Nephron progenitor cell (in vitro differentiated cells): Measurements from ENCODE around the gene RB1.
"Not testable (repeated sequence)": the region's sequence is repeated elsewhere in the genome, so short reads cannot be mapped to it uniquely, and the experiment has no call there.

Experiments
- DNase-seq: peaks from one replicate; pipeline ENCODE4 v3.0.0; 2021
- H3K27ac Mint-ChIP-seq: 2 replicates; pipeline ENCODE4 v1.8.0; 2021; ENCODE audit warnings: mild to moderate bottlenecking, moderate library complexity, mixed read lengths
- H3K27me3 Mint-ChIP-seq: 2 replicates; pipeline ENCODE4 v1.8.0; 2021; ENCODE audit warnings: mild to moderate bottlenecking, low read depth, mixed read lengths; ENCODE audit not compliant: poor library complexity
- H3K36me3 Mint-ChIP-seq: 2 replicates; pipeline ENCODE4 v1.8.0; 2021; ENCODE audit warnings: low read depth, mixed read lengths
- H3K4me1 Mint-ChIP-seq: 2 replicates; pipeline ENCODE4 v1.8.0; 2021; ENCODE audit warnings: mixed read lengths
- H3K4me3 Mint-ChIP-seq: 2 replicates; pipeline ENCODE4 v1.8.0; 2021; ENCODE audit warnings: mild to moderate bottlenecking, moderate library complexity, mixed read lengths
- H3K9me3 Mint-ChIP-seq: 2 replicates; pipeline ENCODE4 v1.8.0; 2021; ENCODE audit warnings: mild to moderate bottlenecking, moderate library complexity, mixed read lengths
- TF ChIP-seq, protein P1 (sequence below): fragments of 200-600 bp; sonication (generic); IDR thresholded peaks from 2 replicates; pipeline ENCODE4 v1.5.0; 2021; ENCODE audit warnings: antibody characterized with exemption

RB1 gene

DNA sequence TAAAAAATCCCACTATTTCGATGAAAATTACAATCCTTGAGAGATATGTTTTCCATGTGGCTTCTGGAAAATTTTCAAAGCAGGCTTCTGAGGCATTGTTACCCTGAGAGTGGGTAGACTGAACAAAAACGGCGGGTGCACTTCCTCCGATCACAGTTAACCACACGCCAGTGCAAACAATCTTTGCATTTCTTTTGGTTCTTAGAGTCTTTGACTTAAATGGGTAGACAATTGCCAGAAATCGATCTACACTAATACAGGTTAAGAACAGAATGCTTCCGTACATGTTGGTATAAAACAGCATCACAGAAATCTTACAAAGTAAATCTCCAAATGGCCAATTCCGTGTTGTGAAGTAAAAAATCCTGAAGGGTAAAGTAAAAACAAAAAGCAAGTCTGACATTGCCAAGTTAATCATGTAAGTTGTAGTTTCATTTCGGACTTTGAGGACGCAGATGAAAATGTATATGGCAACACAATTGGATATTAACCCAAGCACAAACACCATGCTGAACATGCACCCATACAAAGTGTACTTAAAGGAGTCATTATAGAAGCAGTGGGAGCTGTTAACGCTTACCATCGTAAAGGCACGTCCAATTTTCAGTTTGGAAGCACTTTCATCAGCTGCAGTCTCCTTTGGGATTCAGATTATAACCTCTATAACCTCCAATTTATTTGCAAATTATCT is 108.4 kb downstream of the RB1 start:
- Mint-ChIP-seq H3K9me3 (peaks cover 19% of the 10 kb centered on the region), H3K36me3 (peaks cover 34% of the 10 kb centered on the region), H3K4me3 (peak overlapping the region; percentile 93), H3K27me3 (no peaks in the 10 kb centered on the region), H3K4me1 (peaks cover 35% of the 10 kb centered on the region), H3K27ac (peak overlapping the region; percentile 95)
- DNase-seq: no peak
- TF ChIP-seq, protein P1, sequence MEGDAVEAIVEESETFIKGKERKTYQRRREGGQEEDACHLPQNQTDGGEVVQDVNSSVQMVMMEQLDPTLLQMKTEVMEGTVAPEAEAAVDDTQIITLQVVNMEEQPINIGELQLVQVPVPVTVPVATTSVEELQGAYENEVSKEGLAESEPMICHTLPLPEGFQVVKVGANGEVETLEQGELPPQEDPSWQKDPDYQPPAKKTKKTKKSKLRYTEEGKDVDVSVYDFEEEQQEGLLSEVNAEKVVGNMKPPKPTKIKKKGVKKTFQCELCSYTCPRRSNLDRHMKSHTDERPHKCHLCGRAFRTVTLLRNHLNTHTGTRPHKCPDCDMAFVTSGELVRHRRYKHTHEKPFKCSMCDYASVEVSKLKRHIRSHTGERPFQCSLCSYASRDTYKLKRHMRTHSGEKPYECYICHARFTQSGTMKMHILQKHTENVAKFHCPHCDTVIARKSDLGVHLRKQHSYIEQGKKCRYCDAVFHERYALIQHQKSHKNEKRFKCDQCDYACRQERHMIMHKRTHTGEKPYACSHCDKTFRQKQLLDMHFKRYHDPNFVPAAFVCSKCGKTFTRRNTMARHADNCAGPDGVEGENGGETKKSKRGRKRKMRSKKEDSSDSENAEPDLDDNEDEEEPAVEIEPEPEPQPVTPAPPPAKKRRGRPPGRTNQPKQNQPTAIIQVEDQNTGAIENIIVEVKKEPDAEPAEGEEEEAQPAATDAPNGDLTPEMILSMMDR: no peak

DNA sequence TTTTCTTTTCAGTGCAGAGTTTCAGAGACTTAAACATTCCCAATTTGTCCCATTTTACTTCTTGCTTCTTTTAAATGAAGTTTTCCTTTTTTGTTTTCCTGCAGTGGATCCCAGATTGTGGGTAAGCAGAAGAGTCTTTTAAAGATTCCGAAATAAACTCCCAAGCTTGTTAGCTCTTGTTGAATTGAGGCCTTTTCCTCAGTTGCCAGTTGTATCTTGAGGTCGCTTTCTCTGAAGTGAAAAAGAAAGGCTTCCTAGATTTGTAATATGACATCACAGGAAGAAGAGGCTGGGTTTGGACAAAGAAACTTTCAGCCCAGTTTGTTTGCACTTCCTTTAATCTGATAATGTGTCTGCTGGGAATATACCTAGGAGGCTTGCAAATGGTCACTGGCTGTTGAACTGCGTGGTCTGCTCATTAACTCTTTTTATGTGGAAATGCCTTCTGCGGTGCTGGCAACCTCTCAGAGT is 109.4 kb downstream of the RB1 start, which contains the start of gene LPAR6:
Gene LPAR6, minus strand, starts transcription at position 233 of the 471 bp plus-strand sequence. CDS start 690 bp downstream, outside the sequence.
- TF ChIP-seq, protein P1: no peak
- peak within 1 kb of the TSS; percentile 93 for H3K4me3 Mint-ChIP-seq
- H3K27me3 Mint-ChIP-seq: no peaks in the 10 kb centered on the region
- H3K4me1 Mint-ChIP-seq: peaks cover 29% of the 10 kb centered on the region
- H3K9me3 Mint-ChIP-seq: peaks cover 29% of the 10 kb centered on the region
- H3K27ac Mint-ChIP-seq: peak within 1 kb of the TSS; percentile 99
- peaks cover 43% of the 10 kb centered on the region for H3K36me3 Mint-ChIP-seq
- DNase-seq: no peak

DNA sequence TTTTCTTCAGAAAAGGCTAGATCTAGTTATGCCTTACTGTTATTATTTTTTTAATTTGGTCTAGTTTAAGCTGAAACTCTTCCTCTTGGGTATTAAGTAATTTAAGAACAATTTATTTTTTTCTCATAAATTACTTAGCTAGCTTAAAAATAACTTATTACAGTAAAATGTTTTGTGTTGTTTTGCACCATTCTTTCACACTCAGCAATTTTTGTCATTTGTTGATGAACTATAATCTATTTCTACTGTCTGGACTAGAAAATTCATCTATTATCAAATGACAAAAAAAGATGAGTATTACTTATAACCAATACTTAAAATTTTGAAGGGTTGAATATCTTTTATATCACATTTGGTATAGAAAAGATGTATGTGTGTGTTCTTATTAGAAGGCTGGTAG is 111.0 kb downstream of the RB1 start:
- Mint-ChIP-seq H3K36me3 (peaks cover 51% of the 10 kb centered on the region), H3K27ac (no peak overlapping the region), H3K4me1 (peaks cover 24% of the 10 kb centered on the region), H3K9me3 (peaks cover 44% of the 10 kb centered on the region), H3K27me3 (peaks cover 4% of the 10 kb centered on the region), H3K4me3 (no peak overlapping the region)
- TF ChIP-seq, protein P1: no peak
- DNase-seq: no peak

DNA sequence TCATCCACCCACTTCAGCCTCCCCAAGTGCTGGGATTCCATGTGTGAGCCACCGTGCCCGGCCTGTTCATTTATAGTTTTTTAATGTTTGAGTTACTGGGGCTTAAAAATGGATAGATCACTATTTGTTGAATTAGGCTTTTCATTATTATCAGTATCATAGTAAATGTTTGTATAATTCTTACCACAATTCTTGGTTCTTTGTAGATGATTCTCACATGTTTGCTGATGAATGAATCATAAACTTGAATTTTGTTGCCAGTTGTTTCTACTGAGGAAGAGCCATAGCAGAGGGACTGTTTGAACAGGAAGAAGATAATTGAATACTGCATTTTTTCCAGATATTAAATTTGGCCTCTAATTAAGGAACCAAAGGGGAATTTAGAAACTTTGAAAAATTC is 112.0 kb downstream of the RB1 start:
- Mint-ChIP-seq H3K4me1 (peaks cover 15% of the 10 kb centered on the region), H3K27me3 (peaks cover 4% of the 10 kb centered on the region), H3K36me3 (peaks cover 61% of the 10 kb centered on the region), H3K4me3 (no peak overlapping the region), H3K27ac (no peak overlapping the region), H3K9me3 (peaks cover 55% of the 10 kb centered on the region)
- no peak for DNase-seq
- TF ChIP-seq, protein P1: no peak

DNA sequence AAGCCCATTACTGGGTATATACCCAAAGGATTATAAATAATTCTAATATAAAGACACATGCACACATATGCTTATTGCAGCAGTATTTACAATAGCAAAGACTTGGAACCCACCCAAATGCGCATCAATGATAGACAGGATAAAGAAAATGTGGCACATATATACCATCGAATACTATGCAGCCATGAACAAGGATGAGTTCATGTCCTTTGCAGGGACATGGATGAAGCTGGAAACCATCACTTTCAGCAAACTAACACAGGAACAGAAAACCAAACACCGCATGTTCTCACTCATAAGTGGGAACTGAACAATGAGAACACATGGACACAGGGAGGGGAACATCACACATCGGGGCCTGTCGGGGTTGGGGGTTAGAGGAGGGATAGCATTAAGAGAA is 118.5 kb downstream of the RB1 start:
- H3K27me3 Mint-ChIP-seq, DNase-seq, H3K4me3 Mint-ChIP-seq, H3K4me1 Mint-ChIP-seq, H3K27ac Mint-ChIP-seq: not testable (repeated sequence)
- peaks cover 51% of the 10 kb centered on the region for H3K36me3 Mint-ChIP-seq
- peaks cover 54% of the 10 kb centered on the region for H3K9me3 Mint-ChIP-seq

DNA sequence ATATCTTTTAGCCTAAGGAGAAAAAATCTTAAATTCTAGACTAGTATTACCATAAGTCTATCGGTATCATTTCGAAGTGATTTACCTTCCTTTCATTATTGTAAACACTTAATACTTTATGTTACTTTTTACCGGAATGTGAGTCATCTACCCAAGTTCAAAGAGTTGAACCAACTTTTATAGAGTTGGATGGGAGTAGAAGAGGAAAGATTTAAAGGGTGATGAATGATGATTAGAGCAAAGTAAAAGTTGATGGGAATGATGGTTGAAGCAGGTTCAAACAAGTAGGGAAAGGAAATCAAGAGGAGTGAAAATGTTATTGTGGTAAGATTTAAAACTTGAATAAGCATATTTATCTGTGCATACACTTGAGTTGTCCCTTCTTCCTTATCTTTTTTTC is 120.7 kb downstream of the RB1 start:
- Mint-ChIP-seq H3K36me3 (peaks cover 39% of the 10 kb centered on the region), H3K4me3 (no peak overlapping the region), H3K27me3 (no peaks in the 10 kb centered on the region), H3K9me3 (peaks cover 32% of the 10 kb centered on the region), H3K27ac (no peak overlapping the region), H3K4me1 (no peaks in the 10 kb centered on the region)
- TF ChIP-seq, protein P1: no peak
- no peak for DNase-seq
